GM21381 (cell line): ENCODE measurements around the gene AHCYL1.

ENCODE experiments used
- ATAC-seq: cut with Tn5 transposase; IDR thresholded peaks from one replicate; pipeline ENCODE4 v1.9.1; 2021; ENCODE audit warnings: mild to moderate bottlenecking, moderate library complexity; ENCODE audit not compliant: unreplicated experiment

The AHCYL1 gene

DNA sequence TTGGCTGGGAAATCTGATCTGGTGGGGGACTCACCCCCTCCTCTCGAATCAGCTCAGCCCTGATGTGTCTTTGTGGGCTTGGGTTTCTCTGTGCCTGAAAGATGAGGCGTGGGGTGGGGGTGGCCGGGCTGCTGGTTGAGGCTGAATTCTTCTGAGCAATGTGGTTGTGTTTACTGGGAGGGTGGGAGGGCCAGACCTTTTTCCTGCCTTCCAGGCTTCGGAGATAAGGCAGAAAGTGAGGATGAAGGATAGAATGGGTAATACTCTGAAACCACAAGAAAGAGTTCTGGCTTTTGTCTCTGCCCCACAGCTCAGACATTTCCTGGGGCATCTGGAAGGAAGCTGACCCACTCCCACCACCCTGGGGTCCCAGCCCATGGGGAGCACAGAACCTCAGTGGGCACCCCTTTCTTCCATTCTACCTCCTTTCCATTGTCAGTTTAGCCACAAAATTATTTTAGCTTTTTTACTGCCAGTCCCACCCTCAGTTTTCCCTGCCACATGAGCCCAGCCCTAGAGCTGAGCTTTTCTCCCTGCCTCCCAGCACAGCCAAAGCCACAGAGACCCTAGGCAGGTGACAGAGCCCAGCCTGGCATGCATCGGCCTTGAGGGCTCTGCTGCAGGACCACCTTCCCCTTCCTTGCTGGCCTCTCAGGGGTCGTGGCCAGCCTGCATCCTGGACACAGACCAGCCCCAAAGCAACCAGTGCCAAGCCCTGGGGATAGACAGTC is 74.7 kb downstream of the AHCYL1 start:
- no peak for ATAC-seq

DNA sequence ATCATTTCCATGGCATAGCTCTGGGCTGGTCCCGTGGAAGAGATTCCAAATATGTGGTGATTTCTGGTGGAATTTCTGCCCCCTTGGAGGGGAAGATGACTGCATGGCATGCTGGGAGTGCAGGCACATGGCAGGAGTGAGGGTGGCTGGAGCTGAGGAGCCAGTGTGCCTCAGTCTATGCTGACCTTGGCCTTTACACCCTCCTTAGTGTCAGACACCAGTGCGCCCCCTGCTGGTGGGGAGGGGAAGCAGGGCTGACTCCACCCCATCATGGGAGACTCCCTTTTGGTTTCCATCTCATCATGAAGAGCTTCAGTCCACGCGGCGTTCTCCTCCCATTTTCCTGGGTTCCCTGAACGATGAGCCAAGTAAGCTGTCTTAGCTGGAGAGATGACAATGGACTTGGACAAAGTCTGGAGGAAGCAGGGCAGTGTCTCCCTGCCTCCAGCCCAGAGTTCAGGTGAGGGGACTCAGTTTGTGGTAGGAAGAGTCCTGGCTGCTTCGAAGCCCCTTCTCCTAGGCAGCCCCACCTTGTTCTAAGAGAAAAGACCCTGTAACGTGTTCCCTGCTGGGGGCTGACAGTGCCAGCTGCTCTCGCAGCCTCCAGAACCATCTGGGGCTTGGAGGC is 75.6 kb downstream of the AHCYL1 start:
- no peak for ATAC-seq

DNA sequence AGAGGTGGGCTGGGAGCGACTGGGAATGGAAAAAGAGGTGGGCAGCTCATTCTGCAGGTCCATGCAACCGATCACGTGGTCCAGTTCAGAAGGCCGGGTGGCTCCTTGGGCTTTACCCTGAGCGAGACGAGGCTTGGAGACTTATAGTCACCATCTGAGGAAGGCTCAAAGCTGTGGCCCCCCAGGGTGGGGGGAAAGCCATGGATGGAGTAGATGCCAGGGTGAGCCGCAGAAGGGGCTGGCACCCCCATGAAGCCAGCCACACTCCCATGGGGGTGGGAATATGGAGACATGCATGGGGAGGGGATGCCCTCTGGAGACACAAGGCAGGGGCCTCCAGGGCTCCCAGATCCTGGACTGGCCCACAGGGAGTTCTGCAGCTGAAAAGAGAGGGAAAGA is 76.1 kb downstream of the AHCYL1 start:
- ATAC-seq: no peak

GRCh38 chr1:110061341-110061740 is 76.8 kb downstream of the AHCYL1 start:
- no peak for ATAC-seq

- no peak for ATAC-seq
These were observed 78.0 kb downstream of the AHCYL1 start for GRCh38 chr1:110062612-110063011.

GRCh38 chr1:110063781-110064180 is 79.2 kb downstream of the AHCYL1 start:
- no peak for ATAC-seq

- no peak for ATAC-seq
These were observed 80.2 kb downstream of the AHCYL1 start for GRCh38 chr1:110064576-110065337.

GRCh38 chr1:110065841-110066240 is 81.3 kb downstream of the AHCYL1 start:
- ATAC-seq: no peak

GRCh38 chr1:110067479-110067892 is 82.9 kb downstream of the AHCYL1 start:
- ATAC-seq: no peak

DNA sequence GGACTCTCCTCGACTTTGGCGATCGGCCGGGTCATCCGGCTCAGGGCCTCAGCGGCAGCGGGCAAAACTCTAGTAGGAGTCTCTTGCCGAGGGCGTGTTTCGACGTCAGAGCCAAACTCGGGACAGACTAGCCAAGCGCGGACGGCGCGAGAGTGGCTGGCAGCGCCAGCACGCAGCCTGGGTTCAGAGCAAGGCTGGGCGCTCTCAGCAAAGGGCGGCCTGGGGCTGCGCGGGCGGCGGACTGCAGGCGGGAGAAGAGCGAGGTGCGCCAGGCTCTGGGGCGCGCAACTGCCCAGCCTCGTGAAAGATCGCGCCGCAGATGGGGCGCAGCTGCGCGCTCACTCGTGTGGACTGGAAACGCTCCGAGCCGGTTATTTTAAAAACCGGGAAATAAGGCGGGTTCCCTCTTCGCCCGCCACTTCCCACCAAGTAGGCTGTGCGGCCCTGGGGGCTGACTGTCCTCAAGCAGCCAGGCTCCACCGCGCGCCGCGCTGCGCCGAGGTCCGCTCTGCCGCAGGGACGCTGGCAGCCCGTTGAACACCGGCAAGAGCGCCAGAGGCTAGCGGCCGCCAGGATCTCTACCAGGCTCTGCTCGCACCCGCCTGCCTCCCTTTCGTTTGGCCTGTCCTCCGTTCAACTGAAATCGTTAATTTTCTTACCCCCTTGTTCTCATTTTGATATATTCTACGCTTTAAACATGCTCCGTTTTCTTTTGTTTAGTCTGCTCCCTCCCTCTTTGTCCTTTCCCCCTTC is 83.5 kb downstream of the AHCYL1 start:
- no peak for ATAC-seq

- no peak for ATAC-seq
These were observed 84.3 kb downstream of the AHCYL1 start for GRCh38 chr1:110068646-110069403.

DNA sequence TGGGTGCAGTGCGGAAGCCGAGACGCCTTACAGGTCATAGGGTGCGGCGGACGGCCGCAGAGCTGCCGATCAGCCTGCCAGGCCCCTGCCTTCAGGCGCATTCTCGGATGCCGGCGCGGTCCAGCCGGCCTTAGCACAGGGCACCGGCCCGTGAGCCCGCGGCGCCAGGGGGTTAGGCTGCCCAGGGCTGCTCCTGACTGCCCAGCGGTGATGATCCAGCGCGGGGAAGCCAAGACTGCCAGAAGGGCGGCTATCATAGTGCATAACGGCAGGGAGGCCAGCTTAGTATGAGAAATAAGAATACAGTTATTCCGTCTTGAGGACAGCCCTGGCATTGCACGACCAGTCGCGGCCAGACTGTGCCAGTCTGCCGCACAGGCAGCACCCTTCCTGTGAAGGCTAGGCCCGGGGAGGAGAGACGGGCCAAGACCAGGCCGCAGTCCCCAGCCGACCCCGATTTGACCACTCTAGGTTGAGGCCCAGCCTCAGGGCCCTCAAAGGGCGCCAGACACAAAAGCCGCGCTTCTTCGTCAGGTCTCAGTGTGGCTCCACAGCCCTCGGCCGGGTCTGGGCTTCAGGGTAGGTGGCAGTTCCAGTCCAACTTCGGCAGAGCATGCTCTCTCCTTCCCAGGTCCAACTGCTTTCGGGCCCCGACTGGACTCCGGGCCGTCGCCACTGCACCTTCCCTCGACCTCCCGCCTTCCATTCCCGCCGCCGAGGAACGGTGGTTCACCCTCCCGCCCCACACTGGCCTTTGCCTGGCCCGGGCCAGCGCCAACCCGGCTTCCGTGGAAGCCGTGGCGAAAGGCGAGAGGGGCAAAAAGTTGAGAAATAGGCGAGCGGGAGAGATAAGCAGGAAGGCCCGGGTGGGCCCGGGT is 85.1 kb downstream of the AHCYL1 start:
- ATAC-seq: no peak

GRCh38 chr1:110070282-110070669 is 85.7 kb downstream of the AHCYL1 start:
- no peak for ATAC-seq

- no peak for ATAC-seq
These were observed 86.2 kb downstream of the AHCYL1 start, which contains the start of gene ALX3 for GRCh38 chr1:110070671-110071242. Gene ALX3 (minus strand): TSS chr1:110070672. CDS start chr1:110070612, 60 bp downstream.
